ENCODE data around the gene PCGF1.
"Not testable (repeated sequence)": the region's sequence is repeated elsewhere in the genome, so short reads cannot be mapped to it uniquely, and the experiment has no call there.

The PCGF1 gene

GRCh38 chr2:74489906-74490305, 17.6 kb downstream of the PCGF1 start:
- TF ChIP-seq POLR2AphosphoS5 (IDR thresholded peaks at IDR 0.05; ENCODE audit: low read depth), result no peak
- no peak for TF ChIP-seq GABPA (IDR thresholded peaks at IDR 0.05; ENCODE audit: low read depth)
- no peak for TF ChIP-seq SPI1 (IDR thresholded peaks at IDR 0.05; ENCODE audit: borderline replicate concordance, low read depth)
- no peak for TF ChIP-seq CTCF (IDR thresholded peaks at IDR 0.05; ENCODE audit: insufficient read depth, low read length)
- no peak for TF ChIP-seq REST (IDR thresholded peaks at IDR 0.05; ENCODE audit: insufficient replicate concordance, low read depth)
- Histone ChIP-seq H3K27me3 (ENCODE audit: insufficient read depth, poor library complexity, severe bottlenecking) (no peaks in the 10 kb centered on the region), H3K27ac (replicated peaks) (no peak overlapping the region), H3K4me3 (replicated peaks; ENCODE audit: insufficient read depth, low read length) (no peak overlapping the region)
- no peak for DNase-seq (ENCODE audit: low read depth in 1 of 2, low spot score in 1 of 2)

- Histone ChIP-seq H3K27ac (replicated peaks) (no peak overlapping the region), H3K4me3 (replicated peaks; ENCODE audit: insufficient read depth, low read length) (no peak overlapping the region), H3K27me3 (ENCODE audit: insufficient read depth, poor library complexity, severe bottlenecking) (no peaks in the 10 kb centered on the region)
- no peak for DNase-seq (ENCODE audit: low read depth in 1 of 2, low spot score in 1 of 2)
- no peak for TF ChIP-seq GABPA (IDR thresholded peaks at IDR 0.05; ENCODE audit: low read depth)
- no peak for TF ChIP-seq CTCF (IDR thresholded peaks at IDR 0.05; ENCODE audit: insufficient read depth, low read length)
- TF ChIP-seq SPI1 (IDR thresholded peaks at IDR 0.05; ENCODE audit: borderline replicate concordance, low read depth), result no peak
- TF ChIP-seq POLR2AphosphoS5 (IDR thresholded peaks at IDR 0.05; ENCODE audit: low read depth), result no peak
- TF ChIP-seq REST (IDR thresholded peaks at IDR 0.05; ENCODE audit: insufficient replicate concordance, low read depth), result no peak
Observed at GRCh38 chr2:74488643-74489481, 18.6 kb downstream of the PCGF1 start.

GRCh38 chr2:74486141-74486540, 21.4 kb downstream of the PCGF1 start:
- TF ChIP-seq CTCF (IDR thresholded peaks at IDR 0.05; ENCODE audit: insufficient read depth, low read length), result no peak
- TF ChIP-seq GABPA (IDR thresholded peaks at IDR 0.05; ENCODE audit: low read depth), result no peak
- TF ChIP-seq SPI1 (IDR thresholded peaks at IDR 0.05; ENCODE audit: borderline replicate concordance, low read depth), result no peak
- no peak for TF ChIP-seq REST (IDR thresholded peaks at IDR 0.05; ENCODE audit: insufficient replicate concordance, low read depth)
- TF ChIP-seq POLR2AphosphoS5 (IDR thresholded peaks at IDR 0.05; ENCODE audit: low read depth), result no peak
- no peak overlapping the region for H3K27ac ChIP-seq (replicated peaks)
- DNase-seq (ENCODE audit: low read depth in 1 of 2, low spot score in 1 of 2), result no peak
- no peaks in the 10 kb centered on the region for H3K27me3 ChIP-seq (ENCODE audit: insufficient read depth, poor library complexity, severe bottlenecking)
- H3K4me3 ChIP-seq (replicated peaks; ENCODE audit: insufficient read depth, low read length), result no peak overlapping the region

GRCh38 chr2:74483675-74484164, 23.8 kb downstream of the PCGF1 start:
- not testable (repeated sequence) for H3K27me3 ChIP-seq (ENCODE audit: insufficient read depth, poor library complexity, severe bottlenecking)
- H3K27ac ChIP-seq (replicated peaks), result peak overlapping the region; percentile 75

More at GRCh38 chr2:74483675-74484164, 23.8 kb downstream of the PCGF1 start:
- not testable (repeated sequence) for DNase-seq (ENCODE audit: low read depth in 1 of 2, low spot score in 1 of 2)
- H3K4me3 ChIP-seq (replicated peaks; ENCODE audit: insufficient read depth, low read length), result peak overlapping the region; percentile 91

Measured in HL-60 (cell line).